ENCODE results near the gene COMMD9. TPM values are rescaled to one million over a fixed set of nuclear protein-coding genes. Genes with fewer than 3 reads are reported as not detected.
A peak's percentile ranks its signal among the peaks of the same experiment; 100 is the strongest.

Gene COMMD9
- polyA plus RNA-seq, 1 of the 3 experiments (the other 2 are of a cell fraction), result 44.2 TPM

GRCh38 chr11:36274414-36274813, 14.8 kb downstream of the COMMD9 start:
- Histone ChIP-seq H3K9me3 (no peaks in the 10 kb centered on the region), H3K4me1 (ENCODE audit: control insufficient read depth in 1 of 2, insufficient read depth in 2 of 2, low read depth in 1 of 2, low read length in 1 of 2) (no peaks in the 10 kb centered on the region; a peak in 1 of 4 replicates), H3F3A (replicated peaks; ENCODE audit: insufficient read depth) (no peaks in the 10 kb centered on the region), H3K79me2 (ENCODE audit: insufficient read depth) (no peaks in the 10 kb centered on the region), H4K20me1 (ENCODE audit: insufficient read depth) (no peaks in the 10 kb centered on the region), H3K4me3 (ENCODE audit: low read depth in 2 of 2, low read length in 1 of 2) (no peak overlapping the region), H3K27me3 (ENCODE audit: insufficient read depth) (no peaks in the 10 kb centered on the region), H3K27ac (ENCODE audit: low read depth in 2 of 2, low read length in 1 of 2) (no peak overlapping the region), H2AFZ (ENCODE audit: low read depth) (no peak overlapping the region), H3K4me2 (no peak overlapping the region), H3K36me3 (replicated peaks in 1 of 2; ENCODE audit: control insufficient read depth in 1 of 2, insufficient read depth in 2 of 2, low read length in 1 of 2) (peaks cover 30 to 56% of the 10 kb centered on the region in 2 experiments), H3K9me2 (no peaks in the 10 kb centered on the region), H3K9ac (no peak overlapping the region)
- TF ChIP-seq TAF1 (IDR thresholded peaks at IDR 0.05; ENCODE audit: borderline replicate concordance, low read depth, low read length) (no peak), TCF12 (IDR thresholded peaks at IDR 0.05) (no peak)
- ChIA-PET CTCF (interaction anchor here (0.9 to 3.7 kb wide), 6 partner anchors 8 to 655 kb away, joined by 3 to 23 read pairs (median 4); partner anchors contain the start of gene PRR5L), POLR2A (no interaction called here)
- 97% methylated on average over 4 of the region's 7 CpGs for WGBS (ENCODE audit: low lambda C conversion rate)
- DNase-seq, result no peak

GRCh38 chr11:36273110-36273509, 16.1 kb downstream of the COMMD9 start:
- Histone ChIP-seq H3K27ac (ENCODE audit: low read depth in 2 of 2, low read length in 1 of 2) (no peak overlapping the region), H3K79me2 (ENCODE audit: insufficient read depth) (no peaks in the 10 kb centered on the region), H3K9me3 (no peaks in the 10 kb centered on the region), H3K4me1 (ENCODE audit: control insufficient read depth in 1 of 2, insufficient read depth in 2 of 2, low read depth in 1 of 2, low read length in 1 of 2) (no peaks in the 10 kb centered on the region), H3F3A (replicated peaks; ENCODE audit: insufficient read depth) (no peaks in the 10 kb centered on the region), H3K36me3 (replicated peaks in 1 of 2; ENCODE audit: control insufficient read depth in 1 of 2, insufficient read depth in 2 of 2, low read length in 1 of 2) (peaks cover 30 to 47% of the 10 kb centered on the region in 2 experiments), H3K9ac (no peak overlapping the region), H3K4me2 (no peak overlapping the region), H3K4me3 (ENCODE audit: low read depth in 2 of 2, low read length in 1 of 2) (no peak overlapping the region), H4K20me1 (ENCODE audit: insufficient read depth) (no peaks in the 10 kb centered on the region), H3K9me2 (no peaks in the 10 kb centered on the region), H3K27me3 (ENCODE audit: insufficient read depth) (no peaks in the 10 kb centered on the region), H2AFZ (ENCODE audit: low read depth) (no peak overlapping the region)
- no peak for DNase-seq
- TF ChIP-seq CHD2 (IDR thresholded peaks at IDR 0.05; ENCODE audit: low read length, partially characterized antibody), result no peak
- no peak for TF ChIP-seq EP300 (IDR thresholded peaks at IDR 0.05; ENCODE audit: borderline replicate concordance in 1 of 2, low read depth in 1 of 2, low read length in 1 of 2)
- TF ChIP-seq RCOR1 (IDR thresholded peaks at IDR 0.05; ENCODE audit: low read length), result no peak
- TF ChIP-seq GABPA (IDR thresholded peaks at IDR 0.05; ENCODE audit: low read depth), result no peak
- TF ChIP-seq YY1 (IDR thresholded peaks at IDR 0.05; ENCODE audit: low read depth), result no peak
- TF ChIP-seq MXI1 (IDR thresholded peaks at IDR 0.05; ENCODE audit: low read depth, low read length), result no peak
- no peak for TF ChIP-seq RFX5 (IDR thresholded peaks at IDR 0.05; ENCODE audit: low read length)
- TF ChIP-seq GATA2 (CRISPR knock-in tag; IDR thresholded peaks at IDR 0.05), result no peak
- POLR2A ChIA-PET, result interaction anchor here (0.7 kb wide), 1 partner anchor 758 kb away, joined by 3 read pairs; no protein-coding TSS in a partner anchor
- WGBS (ENCODE audit: low lambda C conversion rate), result 82% methylated on average over 3 of the region's 3 CpGs
- CTCF ChIA-PET, result interaction anchor here (1.0 to 1.7 kb wide), 7 partner anchors 9 to 451 kb away, joined by 3 to 5 read pairs (median 3); no protein-coding TSS in a partner anchor

- CTCF ChIA-PET, result interaction anchor here (1.3 to 1.7 kb wide), 6 partner anchors 10 to 451 kb away, joined by 3 to 5 read pairs (median 4); no protein-coding TSS in a partner anchor
- DNase-seq, result no peak
- WGBS (ENCODE audit: low lambda C conversion rate), result 88% methylated on average over 5 of the region's 5 CpGs
These were observed 17.3 kb downstream of the COMMD9 start for GRCh38 chr11:36271794-36272407.

More at GRCh38 chr11:36271794-36272407, 17.3 kb downstream of the COMMD9 start:
- H2AFZ ChIP-seq (ENCODE audit: low read depth), result no peak overlapping the region
- peaks cover 26 to 39% of the 10 kb centered on the region in 2 experiments for H3K36me3 ChIP-seq (replicated peaks in 1 of 2; ENCODE audit: control insufficient read depth in 1 of 2, insufficient read depth in 2 of 2, low read length in 1 of 2)
- TF ChIP-seq TCF12 (IDR thresholded peaks at IDR 0.05) (0 out of 2 replicates have a peak, but pooled peaks have one; percentile 7), FOSL2 (IDR thresholded peaks at IDR 0.05; ENCODE audit: borderline replicate concordance, low read depth) (no peak)
- H3K79me2 ChIP-seq (ENCODE audit: insufficient read depth), result no peaks in the 10 kb centered on the region
- no peaks in the 10 kb centered on the region for H3F3A ChIP-seq (replicated peaks; ENCODE audit: insufficient read depth)
- H3K27me3 ChIP-seq (ENCODE audit: insufficient read depth), result no peaks in the 10 kb centered on the region
- no peaks in the 10 kb centered on the region for H4K20me1 ChIP-seq (ENCODE audit: insufficient read depth)
- no peak overlapping the region for H3K4me3 ChIP-seq (ENCODE audit: low read depth in 2 of 2, low read length in 1 of 2)
- H3K4me2 ChIP-seq, result no peak overlapping the region
- POLR2A ChIA-PET, result no interaction called here
- no peak overlapping the region for H3K9ac ChIP-seq
- no peaks in the 10 kb centered on the region for H3K9me2 ChIP-seq
- H3K9me3 ChIP-seq, result no peaks in the 10 kb centered on the region
- no peak overlapping the region for H3K27ac ChIP-seq (ENCODE audit: low read depth in 2 of 2, low read length in 1 of 2)
- no peaks in the 10 kb centered on the region for H3K4me1 ChIP-seq (ENCODE audit: control insufficient read depth in 1 of 2, insufficient read depth in 2 of 2, low read depth in 1 of 2, low read length in 1 of 2)
